IPS-18c (cell line): ENCODE data around the gene GALNT14.

Experiments used
- H3K4me3 ChIP-seq: 2 replicates; pipeline ENCODE4 v1.7.0; 2013; ENCODE audit warnings: low read depth, mild to moderate bottlenecking, low read length, moderate library complexity; ENCODE audit not compliant: insufficient read depth
- H3K9me3 ChIP-seq: one replicate; pipeline ENCODE4 v1.6.1; 2013; ENCODE audit warnings: mild to moderate bottlenecking, low read length, moderate library complexity; ENCODE audit not compliant: control insufficient read depth, insufficient read depth

Gene GALNT14

GRCh38 chr2:31012406-31012805 lies 125.8 kb downstream of the GALNT14 start:
- H3K9me3 ChIP-seq, result no peaks in the 10 kb centered on the region
- no peak overlapping the region for H3K4me3 ChIP-seq

GRCh38 chr2:31011587-31011986 lies 126.7 kb downstream of the GALNT14 start:
- H3K4me3 ChIP-seq, result no peak overlapping the region
- H3K9me3 ChIP-seq, result no peaks in the 10 kb centered on the region

GRCh38 chr2:31008561-31009114 lies 129.6 kb downstream of the GALNT14 start:
- Histone ChIP-seq H3K9me3 (no peaks in the 10 kb centered on the region), H3K4me3 (no peak overlapping the region)

- Histone ChIP-seq H3K4me3 (no peak overlapping the region), H3K9me3 (no peaks in the 10 kb centered on the region)
Observed at GRCh38 chr2:31004257-31004656, 134.0 kb downstream of the GALNT14 start.

GRCh38 chr2:31003749-31004148 lies 134.5 kb downstream of the GALNT14 start:
- no peaks in the 10 kb centered on the region for H3K9me3 ChIP-seq
- no peak overlapping the region for H3K4me3 ChIP-seq

GRCh38 chr2:31002537-31003150 lies 135.6 kb downstream of the GALNT14 start:
- H3K9me3 ChIP-seq, result no peaks in the 10 kb centered on the region
- no peak overlapping the region for H3K4me3 ChIP-seq

- H3K4me3 ChIP-seq, result no peak overlapping the region
Observed at GRCh38 chr2:31000970-31001369, 137.3 kb downstream of the GALNT14 start.

GRCh38 chr2:30998672-30999071 lies 139.6 kb downstream of the GALNT14 start:
- H3K9me3 ChIP-seq, result no peaks in the 10 kb centered on the region
- H3K4me3 ChIP-seq, result no peak overlapping the region

More at GRCh38 chr2:31000970-31001369, 137.3 kb downstream of the GALNT14 start:
- H3K9me3 ChIP-seq, result no peaks in the 10 kb centered on the region

GRCh38 chr2:30997979-30998378 lies 140.3 kb downstream of the GALNT14 start:
- no peak overlapping the region for H3K4me3 ChIP-seq

GRCh38 chr2:30994227-30995056 lies 143.8 kb downstream of the GALNT14 start:
- Histone ChIP-seq H3K9me3 (no peaks in the 10 kb centered on the region), H3K4me3 (no peak overlapping the region)

More at GRCh38 chr2:30997979-30998378, 140.3 kb downstream of the GALNT14 start:
- no peaks in the 10 kb centered on the region for H3K9me3 ChIP-seq

- Histone ChIP-seq H3K9me3 (no peaks in the 10 kb centered on the region), H3K4me3 (no peak overlapping the region)
Observed at GRCh38 chr2:30992781-30993180, 145.5 kb downstream of the GALNT14 start.

- H3K9me3 ChIP-seq, result no peaks in the 10 kb centered on the region
- no peak overlapping the region for H3K4me3 ChIP-seq
Observed at GRCh38 chr2:30990671-30991070, 147.6 kb downstream of the GALNT14 start.

- Histone ChIP-seq H3K4me3 (no peak overlapping the region), H3K9me3 (no peaks in the 10 kb centered on the region)
Observed at GRCh38 chr2:30990176-30990575, 148.1 kb downstream of the GALNT14 start.

GRCh38 chr2:30989746-30990145 lies 148.5 kb downstream of the GALNT14 start:
- H3K9me3 ChIP-seq, result no peaks in the 10 kb centered on the region
- no peak overlapping the region for H3K4me3 ChIP-seq

- Histone ChIP-seq H3K4me3 (no peak overlapping the region), H3K9me3 (no peaks in the 10 kb centered on the region)
Observed at GRCh38 chr2:30987566-30987965, 150.7 kb downstream of the GALNT14 start.

- H3K9me3 ChIP-seq, result no peaks in the 10 kb centered on the region
- H3K4me3 ChIP-seq, result no peak overlapping the region
Observed at GRCh38 chr2:30986231-30986580, 152.0 kb downstream of the GALNT14 start.

- Histone ChIP-seq H3K9me3 (no peaks in the 10 kb centered on the region), H3K4me3 (no peak overlapping the region)
Observed at GRCh38 chr2:30985493-30986230, 152.6 kb downstream of the GALNT14 start.

- Histone ChIP-seq H3K9me3 (no peaks in the 10 kb centered on the region), H3K4me3 (no peak overlapping the region)
Observed at GRCh38 chr2:30984148-30984547, 154.1 kb downstream of the GALNT14 start.
